ENCODE data around the gene LRRC49. TPM values are rescaled to one million over a fixed set of nuclear protein-coding genes. Genes with fewer than 3 reads are reported as not detected.

LRRC49 gene
- total and polyA plus RNA-seq, 2 donors (not counting 3 experiments of a cell fraction or from before 2014, with no cell fraction given) = 3.0 to 6.6 TPM

DNA sequence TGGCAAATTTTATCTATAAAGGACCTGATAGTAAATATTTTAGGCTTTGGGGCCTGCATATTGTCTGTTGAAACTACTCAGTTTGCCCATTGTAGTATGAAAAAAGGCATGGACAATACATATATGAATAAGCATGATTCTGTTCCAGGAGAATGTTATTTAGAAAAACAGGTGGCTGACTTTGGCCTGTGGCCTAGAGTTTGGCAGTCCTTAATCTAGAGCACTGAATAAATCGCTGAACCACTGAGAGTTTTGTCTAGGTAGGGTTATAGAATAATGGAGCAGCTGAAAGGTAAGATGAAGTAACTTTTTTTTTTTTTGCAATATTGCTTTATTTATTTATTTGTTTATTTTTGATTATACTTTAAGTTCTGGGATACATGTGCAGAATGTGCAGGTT is 75.0 kb downstream of the LRRC49 start:
- POLR2A ChIA-PET = no interaction called here
- H3K9ac ChIP-seq (replicated peaks; ENCODE audit: extremely low read depth, insufficient read depth, low read length) = no peak overlapping the region
- intact Hi-C loops (cut with micrococcal nuclease) = no loop called here

More for the DNA sequence above, 75.0 kb downstream of the LRRC49 start:
- dilution Hi-C loops (cut with MboI; ENCODE audit: extremely low pct_ligation_motif_present, low sequenced_read_pairs) = no loop called here
- H4K20me1 ChIP-seq (replicated peaks; ENCODE audit: control insufficient read depth, extremely low read depth, insufficient read depth, low read length) = no peaks in the 10 kb centered on the region
- no peak for TF ChIP-seq MYC (IDR thresholded peaks at IDR 0.05; ENCODE audit: low read depth, low read length)
- no peak for TF ChIP-seq POLR2AphosphoS5 (IDR thresholded peaks at IDR 0.05; ENCODE audit: insufficient read depth, low read depth, low read length)
- no peak for TF ChIP-seq FOS (IDR thresholded peaks at IDR 0.05; ENCODE audit: borderline replicate concordance, insufficient read depth, low read length)
- TF ChIP-seq, protein P1, sequence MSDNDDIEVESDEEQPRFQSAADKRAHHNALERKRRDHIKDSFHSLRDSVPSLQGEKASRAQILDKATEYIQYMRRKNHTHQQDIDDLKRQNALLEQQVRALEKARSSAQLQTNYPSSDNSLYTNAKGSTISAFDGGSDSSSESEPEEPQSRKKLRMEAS (IDR thresholded peaks at IDR 0.05; ENCODE audit: insufficient read depth, insufficient read length) = no peak
- TF ChIP-seq POLR2A (IDR thresholded peaks at IDR 0.05; ENCODE audit: low read depth, low read length) = no peak
- no peak for TF ChIP-seq EZH2 (IDR thresholded peaks at IDR 0.05; ENCODE audit: borderline replicate concordance, low read depth, low read length, severe bottlenecking)
- TF ChIP-seq JUN (IDR thresholded peaks at IDR 0.05; ENCODE audit: borderline replicate concordance, insufficient read depth, insufficient read length, low read depth) = no peak
- no peak for TF ChIP-seq GATA2 (IDR thresholded peaks at IDR 0.05; ENCODE audit: insufficient read depth, insufficient read length, low read depth, low read length)
- TF ChIP-seq, protein P2, sequence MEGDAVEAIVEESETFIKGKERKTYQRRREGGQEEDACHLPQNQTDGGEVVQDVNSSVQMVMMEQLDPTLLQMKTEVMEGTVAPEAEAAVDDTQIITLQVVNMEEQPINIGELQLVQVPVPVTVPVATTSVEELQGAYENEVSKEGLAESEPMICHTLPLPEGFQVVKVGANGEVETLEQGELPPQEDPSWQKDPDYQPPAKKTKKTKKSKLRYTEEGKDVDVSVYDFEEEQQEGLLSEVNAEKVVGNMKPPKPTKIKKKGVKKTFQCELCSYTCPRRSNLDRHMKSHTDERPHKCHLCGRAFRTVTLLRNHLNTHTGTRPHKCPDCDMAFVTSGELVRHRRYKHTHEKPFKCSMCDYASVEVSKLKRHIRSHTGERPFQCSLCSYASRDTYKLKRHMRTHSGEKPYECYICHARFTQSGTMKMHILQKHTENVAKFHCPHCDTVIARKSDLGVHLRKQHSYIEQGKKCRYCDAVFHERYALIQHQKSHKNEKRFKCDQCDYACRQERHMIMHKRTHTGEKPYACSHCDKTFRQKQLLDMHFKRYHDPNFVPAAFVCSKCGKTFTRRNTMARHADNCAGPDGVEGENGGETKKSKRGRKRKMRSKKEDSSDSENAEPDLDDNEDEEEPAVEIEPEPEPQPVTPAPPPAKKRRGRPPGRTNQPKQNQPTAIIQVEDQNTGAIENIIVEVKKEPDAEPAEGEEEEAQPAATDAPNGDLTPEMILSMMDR (IDR thresholded peaks at IDR 0.05; ENCODE audit: extremely low read depth in 1 of 2, insufficient read depth in 1 of 2, low read depth in 1 of 2, low read length in 2 of 2) = no peak
- no peak overlapping the region for H3K4me3 ChIP-seq (replicated peaks in 1 of 3; ENCODE audit: insufficient read depth in 1 of 3, low read depth in 1 of 3, low read length in 3 of 3)
- DNase-seq (ENCODE audit: low read depth, low spot score) (no peak), FAIRE-seq (no peak)
- H3K79me2 ChIP-seq (ENCODE audit: control insufficient read depth, insufficient read depth, low read length) = no peaks in the 10 kb centered on the region
- no peak overlapping the region for H2AFZ ChIP-seq (ENCODE audit: low read depth, low read length)
- no peaks in the 10 kb centered on the region for H3K27me3 ChIP-seq (ENCODE audit: control insufficient read depth in 2 of 2, insufficient read depth in 2 of 2, low read length in 2 of 2)
- H3K27ac ChIP-seq (ENCODE audit: insufficient read depth, low read depth, low read length) = no peak overlapping the region
- no peaks in the 10 kb centered on the region for H3K36me3 ChIP-seq (ENCODE audit: control insufficient read depth in 2 of 2, extremely low read depth in 1 of 2, insufficient read depth in 2 of 2, low read length in 2 of 2)
- no peaks in the 10 kb centered on the region for H3K4me1 ChIP-seq (ENCODE audit: control insufficient read depth, extremely low read depth, insufficient read depth, low read length)
- CTCF ChIA-PET = no interaction called here
- H3K9me1 ChIP-seq (replicated peaks; ENCODE audit: control insufficient read depth, extremely low read depth, insufficient read depth, low read length) = no peaks in the 10 kb centered on the region
- no peak overlapping the region for H3K4me2 ChIP-seq (ENCODE audit: insufficient read depth, low read length)
- no TSS peak for BruUV-seq (replicated peaks)
- no peaks in the 10 kb centered on the region for H3K9me3 ChIP-seq (replicated peaks; ENCODE audit: control insufficient read depth, insufficient read depth, low read length)
